H1 (cell line): ENCODE results near the gene COMMD8. TPM values are rescaled to one million over a fixed set of nuclear protein-coding genes. Genes with fewer than 3 reads are reported as not detected.

Experiments
- CTCF ChIA-PET: fragments of 300-600 bp; sonication (Branson Sonifier 250); formaldehyde crosslinking; loops from one replicate; lab custom pipeline; 2021; ENCODE audit not compliant: partially characterized antibody; lab: Charles Lee
- POLR2A ChIA-PET: fragments of 300-600 bp; sonication (Branson Sonifier 250); formaldehyde crosslinking; loops from one replicate; lab custom pipeline; 2021; ENCODE audit warnings: inconsistent platforms; ENCODE audit not compliant: partially characterized antibody; lab: Charles Lee
- DNase-seq, 2 experiments: peaks; one replicate each; pipeline versions ENCODE4 v3.0.0 to v3.0.0-alpha.2; 2010 to 2022; ENCODE audit warnings: low spot score in 2 of 2, low read depth in 1 of 2, mixed read lengths in 1 of 2
- FAIRE-seq: peaks from 2 replicates; lab custom pipeline; 2011; peaks lifted over from hg19 to GRCh38; lab: Jason Lieb, UNC
- H2AFZ ChIP-seq: 2 replicates; pipeline ENCODE4 v1.8.1; 2012; ENCODE audit warnings: low read length, inconsistent platforms
- H2AK5ac ChIP-seq: 2 replicates; pipeline ENCODE4 v1.6.1; 2013; ENCODE audit warnings: low read depth, low read length
- H2BK120ac ChIP-seq: replicated peaks from 2 replicates; pipeline ENCODE3; 2013; ENCODE audit warnings: low read depth, low read length, inconsistent platforms
- H2BK12ac ChIP-seq: 2 replicates; pipeline ENCODE4 v1.6.1; 2013; ENCODE audit warnings: low read depth, low read length
- H2BK15ac ChIP-seq: 2 replicates; pipeline ENCODE4 v1.6.1; 2013; ENCODE audit warnings: low read length
- H2BK20ac ChIP-seq: 2 replicates; pipeline ENCODE4 v1.6.1; 2013; ENCODE audit warnings: low read length
- H2BK5ac ChIP-seq: 2 replicates; pipeline ENCODE4 v1.6.1; 2013; ENCODE audit warnings: low read depth, low read length
- H3K14ac ChIP-seq: 2 replicates; pipeline ENCODE4 v1.6.1; 2013; ENCODE audit warnings: inconsistent platforms; ENCODE audit not compliant: insufficient read length
- H3K18ac ChIP-seq: 2 replicates; pipeline ENCODE4 v1.6.1; 2013; ENCODE audit warnings: low read length; ENCODE audit errors: extremely low read depth
- H3K23ac ChIP-seq: 2 replicates; pipeline ENCODE4 v1.6.1; 2013; ENCODE audit warnings: inconsistent platforms; ENCODE audit not compliant: insufficient read length
- H3K23me2 ChIP-seq: 2 replicates; pipeline ENCODE4 v1.6.1; 2013; ENCODE audit warnings: low read depth, low read length
- H3K27ac ChIP-seq: 2 replicates; pipeline ENCODE4 v1.6.1; 2011; ENCODE audit warnings: low read depth, low read length, inconsistent platforms
- H3K27me3 ChIP-seq, 4 experiments: replicated peaks in 1 of 4; 1 replicate in 1 of 4; 2 replicates in 3 of 4; pipeline versions ENCODE4 v1.6.1 to v1.8.1; 2011 to 2013; ENCODE audit warnings: low read length in 3 of 4, mild to moderate bottlenecking in 3 of 4, inconsistent platforms in 2 of 4, mixed read lengths in 2 of 4, moderate library complexity in 1 of 4; ENCODE audit not compliant: control insufficient read depth in 3 of 4, insufficient read depth in 3 of 4; ENCODE audit errors: extremely low read depth in 1 of 4
- H3K36me3 ChIP-seq, 4 experiments: 2 replicates each; pipeline versions ENCODE4 v1.6.1 to v1.8.1; 2011 to 2013; ENCODE audit warnings: mild to moderate bottlenecking in 4 of 4, low read length in 3 of 4, moderate library complexity in 2 of 4, control low read depth in 1 of 4, inconsistent platforms in 1 of 4; ENCODE audit not compliant: insufficient read depth in 4 of 4, control insufficient read depth in 2 of 4
- H3K4ac ChIP-seq: replicated peaks from 2 replicates; pipeline ENCODE3; 2013; ENCODE audit warnings: low read length, low read depth, mixed read lengths, inconsistent platforms; ENCODE audit not compliant: insufficient read length
- H3K4me1 ChIP-seq, 4 experiments: replicated peaks in 1 of 4; 1 replicate in 1 of 4; 2 replicates in 3 of 4; pipeline versions ENCODE4 v1.6.1 to v1.8.1; 2011 to 2013; ENCODE audit warnings: low read length in 3 of 4, inconsistent platforms in 2 of 4, mixed read lengths in 1 of 4; ENCODE audit not compliant: insufficient read depth in 4 of 4, control insufficient read depth in 3 of 4
- H3K4me2 ChIP-seq, 2 experiments: 2 replicates each; pipeline versions ENCODE4 v1.6.1 to v1.8.1; 2011 to 2013; ENCODE audit warnings: low read depth in 2 of 2, low read length in 2 of 2, control low read depth in 1 of 2, inconsistent platforms in 1 of 2, mild to moderate bottlenecking in 1 of 2; ENCODE audit not compliant: insufficient read depth in 1 of 2
- H3K4me3 ChIP-seq, 4 experiments: fragments of 200-600, 300-600 bp in 1 of 4; sonication (generic), shearing (Covaris generic), sonication (Bioruptor Twin) in 1 of 4; 2 replicates each; pipeline versions ENCODE4 v1.5.1 to v1.8.1; 2011 to 2016; ENCODE audit warnings: low read length in 4 of 4, low read depth in 3 of 4, control low read depth in 2 of 4, inconsistent platforms in 2 of 4, mild to moderate bottlenecking in 2 of 4, mixed read lengths in 1 of 4, moderate library complexity in 1 of 4; ENCODE audit not compliant: insufficient read depth in 2 of 4; ENCODE audit errors: extremely low read depth in 1 of 4
- H3K56ac ChIP-seq: replicated peaks from 2 replicates; pipeline ENCODE3; 2013; ENCODE audit warnings: low read depth, mild to moderate bottlenecking, mixed read lengths, low read length, inconsistent platforms; ENCODE audit not compliant: insufficient read length
- H3K79me1 ChIP-seq: 2 replicates; pipeline ENCODE4 v1.6.1; 2013; ENCODE audit warnings: low read depth, low read length, control low read depth
- H3K79me2 ChIP-seq, 2 experiments: 2 replicates each; pipeline versions ENCODE4 v1.6.1 to v1.8.1; 2012 to 2013; ENCODE audit warnings: low read length in 2 of 2, mild to moderate bottlenecking in 2 of 2, inconsistent platforms in 1 of 2; ENCODE audit not compliant: insufficient read depth in 2 of 2, control insufficient read depth in 1 of 2
- H3K9ac ChIP-seq, 4 experiments: replicated peaks in 1 of 4; 1 replicate in 1 of 4; 2 replicates in 3 of 4; pipeline versions ENCODE4 v1.6.1 to v1.8.1; 2011 to 2013; ENCODE audit warnings: low read depth in 3 of 4, low read length in 3 of 4, control low read depth in 2 of 4, mild to moderate bottlenecking in 2 of 4, moderate library complexity in 2 of 4, inconsistent platforms in 1 of 4; ENCODE audit errors: extremely low read depth in 1 of 4
- H3K9me3 ChIP-seq, 2 experiments: 2 replicates each; pipeline versions ENCODE4 v1.6.1 to v1.8.1; 2012 to 2013; ENCODE audit warnings: mild to moderate bottlenecking in 2 of 2, moderate library complexity in 2 of 2, control low read depth in 1 of 2, inconsistent platforms in 1 of 2, low read depth in 1 of 2, low read length in 1 of 2, mixed read lengths in 1 of 2; ENCODE audit not compliant: insufficient read depth in 2 of 2
- H4K20me1 ChIP-seq, 2 experiments: replicated peaks in 1 of 2; 2 replicates each; pipeline versions ENCODE3 to v1.8.1; 2011 to 2013; ENCODE audit warnings: inconsistent platforms in 2 of 2, low read length in 2 of 2, mild to moderate bottlenecking in 1 of 2; ENCODE audit not compliant: insufficient read depth in 2 of 2, control insufficient read depth in 1 of 2
- H4K5ac ChIP-seq: 2 replicates; pipeline ENCODE4 v1.6.1; 2013; ENCODE audit warnings: low read length, low read depth, mixed read lengths, inconsistent platforms; ENCODE audit not compliant: insufficient read length
- H4K8ac ChIP-seq: 2 replicates; pipeline ENCODE4 v1.8.0; 2013; ENCODE audit warnings: mild to moderate bottlenecking, moderate library complexity, low read length, inconsistent platforms; ENCODE audit not compliant: insufficient read depth; ENCODE audit errors: extremely low read depth
- H4K91ac ChIP-seq: replicated peaks from 2 replicates; pipeline ENCODE3; 2013; ENCODE audit warnings: low read length, mixed read lengths, inconsistent platforms; ENCODE audit not compliant: insufficient read length
- ATF2 ChIP-seq: IDR thresholded peaks from 2 replicates; pipeline ENCODE4 v1.6.1; 2012; ENCODE audit warnings: low read length, inconsistent platforms
- HDAC6 ChIP-seq: IDR thresholded peaks from one replicate; pipeline ENCODE4 v1.7.1; 2012; ENCODE audit warnings: low read depth, mild to moderate bottlenecking, inconsistent platforms, low read length, moderate library complexity
- JUND ChIP-seq: IDR thresholded peaks from 2 replicates; pipeline ENCODE4 v1.6.1; 2011; ENCODE audit warnings: mild to moderate bottlenecking, improper control_type of control experiment, low read length
- MAX ChIP-seq: IDR thresholded peaks from 2 replicates; pipeline ENCODE4 v1.6.1; 2012; ENCODE audit warnings: inconsistent platforms
- RBBP5 ChIP-seq: IDR thresholded peaks from 2 replicates; pipeline ENCODE4 v1.7.1; 2012; ENCODE audit warnings: low read depth, mild to moderate bottlenecking, inconsistent platforms, low read length, moderate library complexity, borderline replicate concordance
- RXRA ChIP-seq: IDR thresholded peaks from 2 replicates; pipeline ENCODE4 v1.6.1; 2011; ENCODE audit warnings: low read depth, mild to moderate bottlenecking, low read length, moderate library complexity; ENCODE audit not compliant: insufficient read depth
- TAF7 ChIP-seq: optimal IDR thresholded peaks from 2 replicates; pipeline ENCODE3; 2011; ENCODE audit warnings: low read depth, mild to moderate bottlenecking, inconsistent platforms, low read length, moderate library complexity, borderline replicate concordance
- TEAD4 ChIP-seq: IDR thresholded peaks from 2 replicates; pipeline ENCODE4 v1.6.1; 2012; ENCODE audit warnings: low read depth, low read length, inconsistent platforms, mixed read lengths
- YY1 ChIP-seq: IDR thresholded peaks from 2 replicates; pipeline ENCODE4 v1.6.1; 2011; ENCODE audit warnings: low read depth, mild to moderate bottlenecking, low read length
- WGBS, 2 experiments: shearing (Covaris generic) in 1 of 2; methylation state at CpG; one replicate each; pipeline versions ENCODE4 v1.1.6 to v1.1.7; 2013 to 2015; ENCODE audit warnings: low lambda C conversion rate in 2 of 2, mixed read lengths in 2 of 2, inconsistent platforms in 1 of 2, low coverage in 1 of 2, missing lambda C conversion rate in 1 of 2; ENCODE audit not compliant: insufficient replicate concordance in 2 of 2, insufficient coverage in 1 of 2, insufficient read length in 1 of 2; ENCODE audit errors: extremely low coverage in 1 of 2, missing lambda C conversion rate in 1 of 2; 5-methylcytosine and 5-hydroxymethylcytosine counted together
- polyA plus RNA-seq, 7 experiments: library from polyadenylated mRNA; depleted of rRNA in 3 of 7; stranded (reverse) in 5 of 7; unstranded in 2 of 7; fragments of >200 nt in 5 of 7; fragments of 200-250 nt in 2 of 7; gene quantifications; 1 replicate in 5 of 7; 2 replicates in 1 of 7; 4 replicates in 1 of 7; pipeline versions ENCODE4 v1.2.1 to v1.2.3, GENCODE V29; 2011 to 2013; ENCODE audit warnings: missing spikeins in 2 of 7, mixed read lengths in 2 of 7
- total RNA-seq: library from RNA; stranded (reverse); fragmentation: NEBNext Ultra II Directional; extraction: Animal tissue kit (Norgen Biotek cat#: 25700); gene quantifications from 2 replicates; pipeline ENCODE4 v1.2.1, GENCODE V29; 2021

Gene COMMD8
- total and polyA plus RNA-seq, 2 of the 8 experiments (the other 6 are each of a cell fraction or from before 2014, with no cell fraction given), result 1.6 to 7.2 TPM

GRCh38 chr4:47473141-47473750 is 9.7 kb upstream of the COMMD8 start:
- H2AFZ ChIP-seq, result no peak overlapping the region
- no peak overlapping the region for H3K4ac ChIP-seq
- H3K9me3 ChIP-seq, result no peaks in the 10 kb centered on the region
- no peak overlapping the region for H2BK5ac ChIP-seq
- H4K91ac ChIP-seq, result no peak overlapping the region
- no peak overlapping the region for H2BK120ac ChIP-seq
- H4K8ac ChIP-seq, result no peak overlapping the region
- no peaks in the 10 kb centered on the region for H3K27me3 ChIP-seq
- H2BK15ac ChIP-seq, result no peak overlapping the region
- WGBS, 2 experiments, result 94% methylated on average over 3 of the region's 3 CpGs; no CpG with 5 or more reads in 1 of the 2 experiments
- peak overlapping the region in 1 of 4 experiments; percentile 34; a peak in 1 of 7 replicates for H3K9ac ChIP-seq
- H3K23me2 ChIP-seq, result no peaks in the 10 kb centered on the region; the same call in 1 of the 2 replicates
- H3K18ac ChIP-seq, result no peak overlapping the region
- no peaks in the 10 kb centered on the region for H3K79me1 ChIP-seq
- CTCF ChIA-PET, result no interaction called here
- POLR2A ChIA-PET, result no interaction called here
- no peak overlapping the region for H3K27ac ChIP-seq
- H4K5ac ChIP-seq, result no peak overlapping the region
- H2BK20ac ChIP-seq, result no peak overlapping the region
- FAIRE-seq, result no peak
- no peak overlapping the region for H3K14ac ChIP-seq
- H4K20me1 ChIP-seq, result no peaks in the 10 kb centered on the region
- no peak overlapping the region for H3K4me2 ChIP-seq
- H2BK12ac ChIP-seq, result no peak overlapping the region
- no peaks in the 10 kb centered on the region; a peak in 1 of 7 replicates for H3K4me1 ChIP-seq
- H3K23ac ChIP-seq, result no peak overlapping the region
- H3K36me3 ChIP-seq, result no peaks in the 10 kb centered on the region
- no peak overlapping the region for H2AK5ac ChIP-seq
- DNase-seq, result no peak
- no peaks in the 10 kb centered on the region for H3K79me2 ChIP-seq
- H3K56ac ChIP-seq, result no peak overlapping the region
- H3K4me3 ChIP-seq, result no peak overlapping the region
- TF ChIP-seq HDAC6 (no peak), RBBP5 (no peak), JUND (no peak), TEAD4 (no peak), RXRA (no peak), ATF2 (no peak), TAF7 (no peak), MAX (no peak), YY1 (no peak)
